Activated naive CD8-positive, alpha-beta T cell treated with anti-CD3 and anti-CD28 coated beads, Interleukin-2, amount 10 ng/mL, durations not matched to agents 7 days and 5 days (primary cell): ENCODE measurements around the gene TNFRSF11A. TPM values are rescaled to one million over a fixed set of nuclear protein-coding genes. Genes with fewer than 3 reads are reported as not detected.

Experiments
- ATAC-seq: fragments of 150-1000 bp; cut with Tn5 transposase; one replicate; pipeline ENCODE4 v1.10.0; 2021; ENCODE audit warnings: low read depth, moderate library complexity
- POLR2A ChIA-PET: fragments of 350-600 bp; sonication (Branson Sonifier 250); formaldehyde crosslinking; loops from one replicate; lab custom pipeline; 2021; ENCODE audit warnings: antibody characterized with exemption; lab: Charles Lee
- DNase-seq: peaks from one replicate; pipeline ENCODE4 v3.0.0; 2021
- H3K27ac Mint-ChIP-seq: one replicate; pipeline ENCODE4 v1.8.0; 2022; ENCODE audit warnings: mild to moderate bottlenecking, mixed read lengths
- H3K27me3 Mint-ChIP-seq: one replicate; pipeline ENCODE4 v1.8.0; 2022; ENCODE audit warnings: mild to moderate bottlenecking, moderate library complexity, mixed read lengths
- H3K36me3 Mint-ChIP-seq: one replicate; pipeline ENCODE4 v1.8.0; 2021; ENCODE audit warnings: mild to moderate bottlenecking, mixed read lengths
- H3K4me1 Mint-ChIP-seq: one replicate; pipeline ENCODE4 v1.8.0; 2021; ENCODE audit warnings: mixed read lengths
- H3K4me3 Mint-ChIP-seq: one replicate; pipeline ENCODE4 v1.8.0; 2022; ENCODE audit warnings: mild to moderate bottlenecking, moderate library complexity, mixed read lengths
- H3K9me3 Mint-ChIP-seq: one replicate; pipeline ENCODE4 v1.8.0; 2021; ENCODE audit warnings: mixed read lengths
- total RNA-seq, 2 experiments: library from RNA; stranded (reverse); gene quantifications; one replicate each; pipeline ENCODE4 v1.2.3, GENCODE V29; 2021

The TNFRSF11A gene
- total RNA-seq, 2 experiments from 2014 or later = 7.5 to 8.0 TPM

DNA sequence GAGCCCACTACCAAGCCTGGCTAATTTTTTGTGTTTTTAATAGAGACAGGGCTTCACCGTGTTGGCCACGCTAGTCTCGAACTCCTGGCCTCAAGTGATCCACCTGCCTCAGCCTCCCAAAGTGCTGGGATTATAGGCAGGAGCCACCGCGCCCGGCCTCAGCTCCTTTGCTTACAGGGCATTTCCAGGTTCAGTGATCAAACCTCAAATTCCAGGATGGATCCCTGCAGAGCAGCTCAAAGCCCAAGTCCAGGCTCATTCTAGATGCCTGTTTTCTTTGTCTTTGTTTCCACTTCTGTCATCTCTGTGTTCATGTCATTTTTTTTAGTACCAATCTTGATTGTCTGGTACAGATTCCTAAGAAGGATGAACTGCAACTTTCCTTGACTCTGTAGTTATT is 41.9 kb downstream of the TNFRSF11A start:
- ATAC-seq (no peak), DNase-seq (no peak)
- peaks cover 14% of the 10 kb centered on the region for H3K4me1 Mint-ChIP-seq
- H3K4me3 Mint-ChIP-seq = no peak overlapping the region
- H3K9me3 Mint-ChIP-seq = no peaks in the 10 kb centered on the region
- POLR2A ChIA-PET = no interaction called here
- H3K36me3 Mint-ChIP-seq = peaks cover 31% of the 10 kb centered on the region
- no peak overlapping the region for H3K27ac Mint-ChIP-seq
- no peaks in the 10 kb centered on the region for H3K27me3 Mint-ChIP-seq

GRCh38 chr18:62368100-62368499 is 43.0 kb downstream of the TNFRSF11A start:
- Mint-ChIP-seq H3K4me3 (no peak overlapping the region), H3K4me1 (peaks cover 14% of the 10 kb centered on the region), H3K27me3 (no peaks in the 10 kb centered on the region), H3K27ac (no peak overlapping the region), H3K9me3 (no peaks in the 10 kb centered on the region), H3K36me3 (peaks cover 28% of the 10 kb centered on the region)
- DNase-seq (no peak), ATAC-seq (no peak)
- POLR2A ChIA-PET = no interaction called here

- Mint-ChIP-seq H3K27me3 (no peaks in the 10 kb centered on the region), H3K4me3 (no peak overlapping the region), H3K27ac (no peak overlapping the region), H3K4me1 (peaks cover 12% of the 10 kb centered on the region), H3K36me3 (peaks cover 21% of the 10 kb centered on the region), H3K9me3 (no peaks in the 10 kb centered on the region)
- DNase-seq (no peak), ATAC-seq (no peak)
- POLR2A ChIA-PET = no interaction called here
Observed at GRCh38 chr18:62369129-62369644, 44.1 kb downstream of the TNFRSF11A start.

DNA sequence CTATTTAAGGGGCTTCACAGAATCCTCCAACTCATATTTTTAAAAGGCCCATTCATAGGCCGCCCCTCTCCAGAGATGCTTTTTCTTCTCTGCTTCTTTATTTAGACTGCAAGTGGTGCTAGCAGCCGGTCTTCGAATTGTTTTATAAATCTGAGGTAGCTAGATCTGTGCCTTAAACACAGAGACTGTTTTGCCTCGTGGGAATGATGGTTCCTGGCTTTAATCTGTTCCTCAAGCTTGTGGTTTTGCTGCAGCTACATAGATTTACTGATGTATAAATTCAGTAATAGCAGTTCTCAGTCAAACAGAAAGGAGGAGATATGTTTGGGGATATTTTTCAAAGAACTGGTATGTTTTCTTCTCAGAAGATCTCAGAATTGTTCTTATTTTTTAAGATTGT is 45.3 kb downstream of the TNFRSF11A start:
- H3K36me3 Mint-ChIP-seq = peaks cover 17% of the 10 kb centered on the region
- DNase-seq = no peak
- no peak overlapping the region for H3K27ac Mint-ChIP-seq
- ATAC-seq = no peak
- H3K27me3 Mint-ChIP-seq = no peaks in the 10 kb centered on the region
- H3K4me3 Mint-ChIP-seq = no peak overlapping the region
- H3K4me1 Mint-ChIP-seq = peaks cover 11% of the 10 kb centered on the region
- POLR2A ChIA-PET = no interaction called here
- no peaks in the 10 kb centered on the region for H3K9me3 Mint-ChIP-seq

DNA sequence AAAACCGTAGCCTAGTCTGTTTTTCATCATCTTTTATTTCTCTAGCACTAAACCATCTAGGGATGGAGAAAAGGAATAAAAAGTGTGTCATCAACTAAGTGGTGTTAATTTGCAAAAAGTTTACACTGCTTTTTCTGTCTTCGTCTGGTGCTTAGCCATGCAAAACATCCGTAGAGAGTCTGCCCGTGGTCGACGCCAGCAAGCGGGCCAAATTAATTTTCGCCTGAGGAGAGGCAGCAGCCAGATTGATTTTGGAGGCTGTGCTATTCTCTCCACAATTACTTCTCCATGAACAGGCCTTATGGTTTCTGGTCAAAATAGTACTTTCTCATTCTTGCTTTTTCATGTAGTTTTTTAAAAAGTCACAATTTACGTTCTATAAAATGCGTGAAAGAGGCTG is 46.3 kb downstream of the TNFRSF11A start:
- Mint-ChIP-seq H3K27ac (no peak overlapping the region), H3K4me1 (peaks cover 13% of the 10 kb centered on the region), H3K27me3 (no peaks in the 10 kb centered on the region), H3K36me3 (peaks cover 12% of the 10 kb centered on the region), H3K9me3 (no peaks in the 10 kb centered on the region), H3K4me3 (no peak overlapping the region)
- POLR2A ChIA-PET = no interaction called here
- DNase-seq (no peak), ATAC-seq (no peak)

GRCh38 chr18:62372156-62372555 is 47.0 kb downstream of the TNFRSF11A start:
- no peak for ATAC-seq
- Mint-ChIP-seq H3K36me3 (peaks cover 15% of the 10 kb centered on the region), H3K27me3 (no peaks in the 10 kb centered on the region), H3K9me3 (no peaks in the 10 kb centered on the region), H3K4me1 (peaks cover 15% of the 10 kb centered on the region), H3K27ac (no peak overlapping the region), H3K4me3 (no peak overlapping the region)
- DNase-seq = no peak
- POLR2A ChIA-PET = no interaction called here

DNA sequence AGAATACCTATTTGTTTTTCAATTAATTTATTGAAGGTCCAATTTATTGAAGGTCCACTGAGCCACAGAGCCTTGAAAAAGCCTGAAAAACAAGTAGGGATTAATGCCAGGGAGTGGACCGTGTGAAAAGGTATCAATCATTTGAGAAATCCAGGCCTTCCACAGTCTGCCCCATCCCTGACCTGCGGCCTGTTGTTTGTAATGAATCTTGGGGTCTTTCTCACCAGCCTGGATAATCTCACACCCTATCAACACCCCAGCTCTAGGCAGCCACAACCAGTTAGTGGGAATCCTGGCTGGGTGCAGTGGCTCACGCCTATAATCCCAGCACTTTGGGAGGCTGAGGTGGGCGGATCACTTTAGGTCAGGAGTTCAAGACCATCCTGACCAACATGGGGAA is 47.8 kb downstream of the TNFRSF11A start:
- DNase-seq = no peak
- Mint-ChIP-seq H3K4me1 (peaks cover 15% of the 10 kb centered on the region), H3K4me3 (no peak overlapping the region), H3K9me3 (no peaks in the 10 kb centered on the region), H3K27me3 (no peaks in the 10 kb centered on the region), H3K36me3 (peaks cover 15% of the 10 kb centered on the region), H3K27ac (no peak overlapping the region)
- ATAC-seq = no peak
- POLR2A ChIA-PET = no interaction called here

GRCh38 chr18:62374410-62374965 is 49.4 kb downstream of the TNFRSF11A start:
- Mint-ChIP-seq H3K4me3 (no peak overlapping the region), H3K27ac (no peak overlapping the region), H3K4me1 (peaks cover 9% of the 10 kb centered on the region), H3K27me3 (no peaks in the 10 kb centered on the region), H3K9me3 (no peaks in the 10 kb centered on the region), H3K36me3 (peaks cover 10% of the 10 kb centered on the region)
- DNase-seq (no peak), ATAC-seq (no peak)
- POLR2A ChIA-PET = no interaction called here

DNA sequence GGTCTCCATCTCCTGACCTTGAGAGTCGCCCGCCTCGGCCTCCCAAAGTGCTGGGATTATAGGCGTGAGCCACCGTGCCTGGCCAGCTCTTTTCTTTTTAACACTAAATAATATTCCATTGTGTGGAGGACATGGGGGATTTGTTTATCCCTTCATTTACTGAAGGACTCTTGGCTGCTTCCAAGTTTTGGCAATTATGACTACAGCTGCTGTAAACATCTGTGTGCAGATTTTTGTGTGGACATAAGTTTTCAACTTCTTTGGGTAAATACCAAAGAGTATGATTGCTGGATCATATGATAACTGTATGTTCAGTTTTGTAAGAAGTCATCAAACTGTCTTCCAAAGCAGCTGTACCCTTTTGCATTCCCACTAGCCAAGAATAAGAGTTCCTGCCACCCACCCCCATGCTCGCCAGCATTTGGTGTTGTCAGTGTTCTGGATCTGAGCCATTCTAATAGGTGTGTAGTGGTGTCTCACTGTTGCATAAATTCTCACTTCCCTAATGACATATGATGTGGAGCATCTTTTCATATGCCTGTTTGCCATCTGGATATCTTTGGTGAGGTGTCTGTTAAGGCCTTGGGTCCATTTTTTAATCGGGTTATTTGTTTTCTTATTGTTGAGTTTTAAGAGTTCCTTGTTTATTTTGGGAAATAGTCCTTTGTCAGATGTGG is 52.2 kb downstream of the TNFRSF11A start:
- POLR2A ChIA-PET = no interaction called here
- Mint-ChIP-seq H3K4me3 (no peak overlapping the region), H3K27ac (no peak overlapping the region), H3K27me3 (no peaks in the 10 kb centered on the region), H3K4me1 (peaks cover 6% of the 10 kb centered on the region), H3K36me3 (peaks cover 13% of the 10 kb centered on the region), H3K9me3 (no peaks in the 10 kb centered on the region)
- ATAC-seq = no peak
- DNase-seq = no peak

DNA sequence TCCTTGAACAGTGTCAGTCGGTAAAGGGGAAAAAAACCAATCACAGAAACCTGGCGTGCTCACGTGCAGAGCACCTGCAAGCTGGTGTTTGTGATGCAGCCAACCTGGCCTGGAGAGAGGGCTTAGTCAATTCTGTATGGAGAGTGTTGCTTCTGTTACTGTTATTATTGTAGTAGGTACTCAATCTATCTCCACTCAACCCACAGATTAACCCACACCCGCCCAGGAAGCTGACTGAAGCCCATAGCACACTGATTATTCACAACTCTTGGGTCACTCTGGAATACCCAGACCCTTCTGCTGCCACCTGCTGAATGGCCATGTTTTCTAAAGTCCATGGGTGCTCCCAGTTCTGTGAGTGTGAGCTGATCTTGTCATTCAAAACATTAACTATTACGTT is 53.9 kb downstream of the TNFRSF11A start:
- ATAC-seq = no peak
- Mint-ChIP-seq H3K4me3 (no peak overlapping the region), H3K36me3 (peaks cover 17% of the 10 kb centered on the region), H3K4me1 (peaks cover 6% of the 10 kb centered on the region), H3K27me3 (no peaks in the 10 kb centered on the region), H3K9me3 (peaks cover 2% of the 10 kb centered on the region), H3K27ac (no peak overlapping the region)
- POLR2A ChIA-PET = no interaction called here
- no peak for DNase-seq

- ATAC-seq = no peak
- Mint-ChIP-seq H3K27ac (no peak overlapping the region), H3K4me3 (no peak overlapping the region), H3K27me3 (no peaks in the 10 kb centered on the region), H3K4me1 (peaks cover 3% of the 10 kb centered on the region), H3K36me3 (peaks cover 22% of the 10 kb centered on the region), H3K9me3 (peaks cover 2% of the 10 kb centered on the region)
- POLR2A ChIA-PET = no interaction called here
- no peak for DNase-seq
Observed at GRCh38 chr18:62381373-62381772, 56.3 kb downstream of the TNFRSF11A start.

DNA sequence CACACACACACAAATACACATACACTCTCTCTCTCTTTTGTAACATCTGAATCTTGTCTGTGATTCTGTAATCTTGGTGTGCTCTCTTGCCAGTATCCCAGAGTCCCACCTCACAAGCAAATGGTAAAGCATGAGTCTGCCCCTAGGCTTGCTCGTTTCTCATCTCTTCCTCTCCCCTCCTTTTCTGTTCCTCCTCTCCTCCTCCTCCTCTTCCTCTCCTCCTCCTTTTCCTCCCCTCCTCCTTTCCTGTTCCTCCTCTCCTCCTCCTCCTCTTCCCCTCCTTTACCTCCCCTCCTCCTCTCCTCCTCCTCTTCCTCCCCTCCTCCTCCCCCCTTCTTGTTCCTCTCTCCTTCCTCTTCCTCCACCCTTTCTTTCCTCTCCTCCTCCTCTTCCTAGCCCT is 59.0 kb downstream of the TNFRSF11A start:
- H3K4me3 Mint-ChIP-seq = no peak overlapping the region
- DNase-seq = no peak
- peaks cover 2% of the 10 kb centered on the region for H3K9me3 Mint-ChIP-seq
- POLR2A ChIA-PET = no interaction called here
- H3K27me3 Mint-ChIP-seq = no peaks in the 10 kb centered on the region
- peaks cover 12% of the 10 kb centered on the region for H3K36me3 Mint-ChIP-seq
- no peak for ATAC-seq
- H3K4me1 Mint-ChIP-seq = no peaks in the 10 kb centered on the region
- no peak overlapping the region for H3K27ac Mint-ChIP-seq

GRCh38 chr18:62384610-62385097 is 59.5 kb downstream of the TNFRSF11A start:
- Mint-ChIP-seq H3K36me3 (peaks cover 12% of the 10 kb centered on the region), H3K27ac (no peak overlapping the region), H3K4me3 (no peak overlapping the region), H3K4me1 (no peaks in the 10 kb centered on the region), H3K27me3 (no peaks in the 10 kb centered on the region), H3K9me3 (peaks cover 2% of the 10 kb centered on the region)
- DNase-seq (no peak), ATAC-seq (no peak)
- POLR2A ChIA-PET = no interaction called here

- Mint-ChIP-seq H3K4me3 (no peak overlapping the region), H3K27ac (no peak overlapping the region), H3K36me3 (peaks cover 12% of the 10 kb centered on the region), H3K4me1 (no peaks in the 10 kb centered on the region), H3K9me3 (peaks cover 3% of the 10 kb centered on the region), H3K27me3 (peaks cover 2% of the 10 kb centered on the region)
- POLR2A ChIA-PET = no interaction called here
- DNase-seq = no peak
- ATAC-seq = no peak
Observed at GRCh38 chr18:62386091-62386490, 61.0 kb downstream of the TNFRSF11A start.
